HepG2 (cell line): ENCODE measurements around the gene MAML1. TPM values are rescaled to one million over a fixed set of nuclear protein-coding genes. Genes with fewer than 3 reads are reported as not detected.

Source experiments
- ATRX ChIP-seq: sonication (generic); formaldehyde crosslinking; IDR thresholded peaks from 2 replicates; pipeline ENCODE4 v1.4.0; 2020; ENCODE audit warnings: missing genetic modification reagents, borderline replicate concordance
- ESRRA ChIP-seq: sonication (generic); formaldehyde crosslinking; IDR thresholded peaks from 2 replicates; pipeline ENCODE4 v1.5.1; 2020; ENCODE audit warnings: mild to moderate bottlenecking, low read depth, missing genetic modification reagents
- GFI1 ChIP-seq: sonication (generic); formaldehyde crosslinking; IDR thresholded peaks from 2 replicates; pipeline ENCODE4 v1.5.0; 2020; ENCODE audit warnings: missing genetic modification reagents, mild to moderate bottlenecking, borderline replicate concordance
- JUN ChIP-seq: sonication (generic); formaldehyde crosslinking; IDR thresholded peaks from 2 replicates; pipeline ENCODE4 v1.4.0; 2020; ENCODE audit warnings: mild to moderate bottlenecking, missing genetic modification reagents
- MXI1 ChIP-seq: IDR thresholded peaks from 3 replicates; pipeline ENCODE4 v1.6.1; 2012; ENCODE audit warnings: low read depth, low read length, inconsistent platforms, borderline replicate concordance
- NBN ChIP-seq: fragments of 450-650 bp; conservative IDR thresholded peaks from 2 replicates; pipeline ENCODE4 v1.6.1; 2017
- NR2C2 ChIP-seq: sonication (generic); formaldehyde crosslinking; IDR thresholded peaks from 2 replicates; pipeline ENCODE4 v1.4.0; 2020; ENCODE audit warnings: missing genetic modification reagents, mild to moderate bottlenecking, moderate library complexity, borderline replicate concordance
- PTBP1 ChIP-seq: fragments of 200-400 bp; formaldehyde crosslinking; IDR thresholded peaks from 2 replicates; pipeline ENCODE4 v1.6.1; 2018; ENCODE audit warnings: low read length, low read depth; ENCODE audit not compliant: poor library complexity, severe bottlenecking
- RCOR2 ChIP-seq: IDR thresholded peaks from 2 replicates; pipeline ENCODE4 v1.6.1; 2016; ENCODE audit warnings: missing biosample characterization, missing genetic modification reagents
- SALL1 ChIP-seq: sonication (generic); formaldehyde crosslinking; IDR thresholded peaks from 2 replicates; pipeline ENCODE4 v1.8.0; 2022; ENCODE audit warnings: mild to moderate bottlenecking, missing genetic modification reagents
- SIX1 ChIP-seq: sonication (generic); formaldehyde crosslinking; IDR thresholded peaks from 2 replicates; pipeline ENCODE4 v1.4.0; 2020; ENCODE audit warnings: missing genetic modification reagents, borderline replicate concordance
- ZNF709 ChIP-seq: sonication (generic); formaldehyde crosslinking; IDR thresholded peaks from 2 replicates; pipeline ENCODE4 v1.5.0; 2020; ENCODE audit warnings: mild to moderate bottlenecking, missing genetic modification reagents
- ZNF878 ChIP-seq: sonication (generic); formaldehyde crosslinking; IDR thresholded peaks from 2 replicates; pipeline ENCODE4 v1.8.1; 2023; ENCODE audit warnings: mild to moderate bottlenecking, missing genetic modification reagents, moderate library complexity
- polyA plus RNA-seq, 8 experiments: library from polyadenylated mRNA; depleted of rRNA in 3 of 8; stranded (reverse) in 7 of 8; unstranded in 1 of 8; fragments of >200 nt; fragmentation: Illumina TruSeq in 4 of 8; extraction: Trizol in 4 of 8; gene quantifications; 2 replicates each; pipeline versions ENCODE4 v1.2.1 to v1.2.3, GENCODE V29; 2011 to 2016; ENCODE audit warnings: low read depth in 4 of 8, missing spikeins in 1 of 8, mixed read lengths in 1 of 8; ENCODE audit not compliant: insufficient read depth in 1 of 8
- total RNA-seq, 5 experiments: library from RNA; depleted of rRNA; stranded (reverse); fragments of >200 nt; fragmentation: Illumina TruSeq; extraction: Trizol; gene quantifications; 2 replicates each; pipeline ENCODE4 v1.2.3, GENCODE V29; 2016; ENCODE audit warnings: low read depth in 1 of 5
- TF ChIP-seq, protein P1 (sequence below): sonication (generic); formaldehyde crosslinking; IDR thresholded peaks from 2 replicates; pipeline ENCODE4 v1.4.0; 2020; ENCODE audit warnings: missing genetic modification reagents, borderline replicate concordance
- TF ChIP-seq, protein P2 (sequence below): IDR thresholded peaks from 2 replicates; pipeline ENCODE4 v1.6.1; 2016; ENCODE audit warnings: mild to moderate bottlenecking
- TF ChIP-seq, protein P3 (sequence below): sonication (generic); formaldehyde crosslinking; conservative IDR thresholded peaks from 2 replicates; pipeline ENCODE4 v1.4.0; 2020; ENCODE audit warnings: missing genetic modification reagents
- TF ChIP-seq, protein P4 (sequence below): sonication (generic); formaldehyde crosslinking; IDR thresholded peaks from 2 replicates; pipeline ENCODE4 v1.4.0; 2020; ENCODE audit warnings: missing genetic modification reagents
- TF ChIP-seq, protein P5 (sequence below): sonication (generic); formaldehyde crosslinking; IDR thresholded peaks from 2 replicates; pipeline ENCODE4 v1.4.0; 2020; ENCODE audit warnings: missing genetic modification reagents
- TF ChIP-seq, protein P6 (sequence below): sonication (generic); formaldehyde crosslinking; IDR thresholded peaks from 2 replicates; pipeline ENCODE4 v1.4.0; 2020; ENCODE audit warnings: mild to moderate bottlenecking, missing genetic modification reagents

Gene MAML1
- total and polyA plus RNA-seq, 2 of the 13 experiments (the other 11 are each of a cell fraction or from before 2014, with no cell fraction given) = 10.0 to 10.8 TPM

- TF ChIP-seq SALL1 (CRISPR knock-in tag) (peak; percentile 78), NR2C2 (peak; percentile 55), GFI1 (peak; percentile 31; the same call in 1 of the 2 replicates), RCOR2 (no peak), NBN (no peak), SIX1 (CRISPR knock-in tag) (no peak), ATRX (CRISPR knock-in tag) (no peak), ESRRA (CRISPR knock-in tag) (no peak), MXI1 (peak; percentile 57; the same call in 2 of the 3 replicates), JUN (CRISPR knock-in tag) (no peak), ZNF878 (CRISPR knock-in tag) (0 out of 2 replicates have a peak, but pooled peaks have one; percentile 48), ZNF709 (CRISPR knock-in tag) (peak; percentile 84; the same call in 1 of the 2 replicates), PTBP1 (no peak)
- TF ChIP-seq, protein P1, sequence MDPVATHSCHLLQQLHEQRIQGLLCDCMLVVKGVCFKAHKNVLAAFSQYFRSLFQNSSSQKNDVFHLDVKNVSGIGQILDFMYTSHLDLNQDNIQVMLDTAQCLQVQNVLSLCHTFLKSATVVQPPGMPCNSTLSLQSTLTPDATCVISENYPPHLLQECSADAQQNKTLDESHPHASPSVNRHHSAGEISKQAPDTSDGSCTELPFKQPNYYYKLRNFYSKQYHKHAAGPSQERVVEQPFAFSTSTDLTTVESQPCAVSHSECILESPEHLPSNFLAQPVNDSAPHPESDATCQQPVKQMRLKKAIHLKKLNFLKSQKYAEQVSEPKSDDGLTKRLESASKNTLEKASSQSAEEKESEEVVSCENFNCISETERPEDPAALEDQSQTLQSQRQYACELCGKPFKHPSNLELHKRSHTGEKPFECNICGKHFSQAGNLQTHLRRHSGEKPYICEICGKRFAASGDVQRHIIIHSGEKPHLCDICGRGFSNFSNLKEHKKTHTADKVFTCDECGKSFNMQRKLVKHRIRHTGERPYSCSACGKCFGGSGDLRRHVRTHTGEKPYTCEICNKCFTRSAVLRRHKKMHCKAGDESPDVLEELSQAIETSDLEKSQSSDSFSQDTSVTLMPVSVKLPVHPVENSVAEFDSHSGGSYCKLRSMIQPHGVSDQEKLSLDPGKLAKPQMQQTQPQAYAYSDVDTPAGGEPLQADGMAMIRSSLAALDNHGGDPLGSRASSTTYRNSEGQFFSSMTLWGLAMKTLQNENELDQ (CRISPR knock-in tag) = no peak
- TF ChIP-seq, protein P2, sequence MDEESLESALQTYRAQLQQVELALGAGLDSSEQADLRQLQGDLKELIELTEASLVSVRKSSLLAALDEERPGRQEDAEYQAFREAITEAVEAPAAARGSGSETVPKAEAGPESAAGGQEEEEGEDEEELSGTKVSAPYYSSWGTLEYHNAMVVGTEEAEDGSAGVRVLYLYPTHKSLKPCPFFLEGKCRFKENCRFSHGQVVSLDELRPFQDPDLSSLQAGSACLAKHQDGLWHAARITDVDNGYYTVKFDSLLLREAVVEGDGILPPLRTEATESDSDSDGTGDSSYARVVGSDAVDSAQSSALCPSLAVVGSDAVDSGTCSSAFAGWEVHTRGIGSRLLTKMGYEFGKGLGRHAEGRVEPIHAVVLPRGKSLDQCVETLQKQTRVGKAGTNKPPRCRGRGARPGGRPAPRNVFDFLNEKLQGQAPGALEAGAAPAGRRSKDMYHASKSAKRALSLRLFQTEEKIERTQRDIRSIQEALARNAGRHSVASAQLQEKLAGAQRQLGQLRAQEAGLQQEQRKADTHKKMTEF = peak; percentile 75; the same call in 1 of the 2 replicates
- TF ChIP-seq, protein P3, sequence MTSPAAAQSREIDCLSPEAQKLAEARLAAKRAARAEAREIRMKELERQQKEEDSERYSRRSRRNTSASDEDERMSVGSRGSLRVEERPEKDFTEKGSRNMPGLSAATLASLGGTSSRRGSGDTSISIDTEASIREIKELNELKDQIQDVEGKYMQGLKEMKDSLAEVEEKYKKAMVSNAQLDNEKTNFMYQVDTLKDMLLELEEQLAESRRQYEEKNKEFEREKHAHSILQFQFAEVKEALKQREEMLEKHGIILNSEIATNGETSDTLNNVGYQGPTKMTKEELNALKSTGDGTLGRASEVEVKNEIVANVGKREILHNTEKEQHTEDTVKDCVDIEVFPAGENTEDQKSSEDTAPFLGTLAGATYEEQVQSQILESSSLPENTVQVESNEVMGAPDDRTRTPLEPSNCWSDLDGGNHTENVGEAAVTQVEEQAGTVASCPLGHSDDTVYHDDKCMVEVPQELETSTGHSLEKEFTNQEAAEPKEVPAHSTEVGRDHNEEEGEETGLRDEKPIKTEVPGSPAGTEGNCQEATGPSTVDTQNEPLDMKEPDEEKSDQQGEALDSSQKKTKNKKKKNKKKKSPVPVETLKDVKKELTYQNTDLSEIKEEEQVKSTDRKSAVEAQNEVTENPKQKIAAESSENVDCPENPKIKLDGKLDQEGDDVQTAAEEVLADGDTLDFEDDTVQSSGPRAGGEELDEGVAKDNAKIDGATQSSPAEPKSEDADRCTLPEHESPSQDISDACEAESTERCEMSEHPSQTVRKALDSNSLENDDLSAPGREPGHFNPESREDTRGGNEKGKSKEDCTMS (CRISPR knock-in tag) = no peak
- TF ChIP-seq, protein P4, sequence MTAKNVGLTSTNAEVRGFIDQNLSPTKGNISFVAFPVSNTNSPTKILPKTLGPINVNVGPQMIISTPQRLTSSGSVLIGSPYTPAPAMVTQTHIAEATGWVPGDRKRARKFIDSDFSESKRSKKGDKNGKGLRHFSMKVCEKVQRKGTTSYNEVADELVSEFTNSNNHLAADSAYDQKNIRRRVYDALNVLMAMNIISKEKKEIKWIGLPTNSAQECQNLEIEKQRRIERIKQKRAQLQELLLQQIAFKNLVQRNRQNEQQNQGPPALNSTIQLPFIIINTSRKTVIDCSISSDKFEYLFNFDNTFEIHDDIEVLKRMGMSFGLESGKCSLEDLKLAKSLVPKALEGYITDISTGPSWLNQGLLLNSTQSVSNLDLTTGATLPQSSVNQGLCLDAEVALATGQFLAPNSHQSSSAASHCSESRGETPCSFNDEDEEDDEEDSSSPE (CRISPR knock-in tag) = peak; percentile 62
- TF ChIP-seq, protein P5, sequence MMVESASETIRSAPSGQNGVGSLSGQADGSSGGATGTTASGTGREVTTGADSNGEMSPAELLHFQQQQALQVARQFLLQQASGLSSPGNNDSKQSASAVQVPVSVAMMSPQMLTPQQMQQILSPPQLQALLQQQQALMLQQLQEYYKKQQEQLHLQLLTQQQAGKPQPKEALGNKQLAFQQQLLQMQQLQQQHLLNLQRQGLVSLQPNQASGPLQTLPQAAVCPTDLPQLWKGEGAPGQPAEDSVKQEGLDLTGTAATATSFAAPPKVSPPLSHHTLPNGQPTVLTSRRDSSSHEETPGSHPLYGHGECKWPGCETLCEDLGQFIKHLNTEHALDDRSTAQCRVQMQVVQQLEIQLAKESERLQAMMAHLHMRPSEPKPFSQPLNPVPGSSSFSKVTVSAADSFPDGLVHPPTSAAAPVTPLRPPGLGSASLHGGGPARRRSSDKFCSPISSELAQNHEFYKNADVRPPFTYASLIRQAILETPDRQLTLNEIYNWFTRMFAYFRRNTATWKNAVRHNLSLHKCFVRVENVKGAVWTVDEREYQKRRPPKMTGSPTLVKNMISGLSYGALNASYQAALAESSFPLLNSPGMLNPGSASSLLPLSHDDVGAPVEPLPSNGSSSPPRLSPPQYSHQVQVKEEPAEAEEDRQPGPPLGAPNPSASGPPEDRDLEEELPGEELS (CRISPR knock-in tag) = peak; percentile 33; the same call in 1 of the 2 replicates
- TF ChIP-seq, protein P6, sequence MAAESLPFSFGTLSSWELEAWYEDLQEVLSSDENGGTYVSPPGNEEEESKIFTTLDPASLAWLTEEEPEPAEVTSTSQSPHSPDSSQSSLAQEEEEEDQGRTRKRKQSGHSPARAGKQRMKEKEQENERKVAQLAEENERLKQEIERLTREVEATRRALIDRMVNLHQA (CRISPR knock-in tag) = no peak
Observed at GRCh38 chr5:179820483-179821297, 88.1 kb downstream of the MAML1 start, which contains the start of gene SQSTM1 (continued).
